ENCODE results near the gene PABPC3. TPM values are rescaled to one million over a fixed set of nuclear protein-coding genes. Genes with fewer than 3 reads are reported as not detected.

The PABPC3 gene
- polyA plus RNA-seq, 1 of the 3 experiments (the other 2 are of a cell fraction), result 0.02 TPM

DNA sequence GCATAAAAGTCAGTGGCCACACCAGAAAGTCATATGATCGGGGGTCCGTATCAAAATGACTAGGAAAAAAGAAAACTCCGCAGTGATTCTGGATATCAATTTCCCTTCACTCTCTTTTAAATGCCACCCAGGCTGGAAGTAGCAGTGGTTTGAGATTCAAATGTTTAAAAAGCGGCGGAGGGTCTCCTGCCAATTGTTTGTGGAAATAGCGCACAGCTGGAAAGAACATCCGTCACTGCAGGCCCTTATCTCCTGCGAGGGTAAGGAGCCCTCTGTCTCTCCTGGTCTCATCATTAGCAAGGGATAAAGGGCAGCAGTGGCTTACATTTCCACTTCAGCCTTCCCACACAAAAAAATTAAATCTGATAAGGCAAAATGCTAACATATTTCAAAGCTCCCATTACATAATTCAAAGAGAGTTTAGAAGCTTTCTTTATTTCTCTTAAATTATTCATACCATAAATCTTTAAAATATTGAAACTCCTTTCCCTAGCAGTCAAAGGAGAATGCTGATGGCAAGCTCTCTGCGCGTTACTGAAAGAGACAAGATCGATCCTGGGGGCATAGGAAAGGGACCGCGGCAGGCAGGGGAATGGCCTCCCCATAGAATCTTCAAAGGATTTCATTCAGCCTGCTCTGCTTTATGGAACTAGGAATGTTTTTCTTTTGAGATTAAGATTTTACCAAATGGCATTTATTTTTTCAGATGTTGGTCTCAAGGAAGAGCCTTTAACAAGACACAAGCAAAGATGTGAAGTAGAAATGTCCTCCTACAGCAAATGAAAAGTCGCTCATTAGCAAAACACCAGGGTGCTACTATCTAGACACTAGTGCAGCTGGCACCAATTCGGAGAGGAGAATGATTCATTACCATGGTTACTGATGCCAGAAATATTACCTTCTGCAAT, 41.2 kb downstream of the PABPC3 start:
- Histone ChIP-seq H3K9me2 (no peaks in the 10 kb centered on the region), H3K36me3 (replicated peaks in 1 of 2; ENCODE audit: control insufficient read depth in 1 of 2, insufficient read depth in 2 of 2, low read length in 1 of 2) (no peaks in the 10 kb centered on the region), H3K4me3 (ENCODE audit: low read depth in 2 of 2, low read length in 1 of 2) (no peak overlapping the region), H3K27me3 (ENCODE audit: insufficient read depth) (peaks cover 4% of the 10 kb centered on the region; the same call in 1 of the 2 replicates), H3K79me2 (ENCODE audit: insufficient read depth) (no peaks in the 10 kb centered on the region), H3K4me1 (ENCODE audit: control insufficient read depth in 1 of 2, insufficient read depth in 2 of 2, low read depth in 1 of 2, low read length in 1 of 2) (no peaks in the 10 kb centered on the region), H3K9me3 (no peaks in the 10 kb centered on the region), H2AFZ (ENCODE audit: low read depth) (no peak overlapping the region), H3K4me2 (no peak overlapping the region), H3K27ac (ENCODE audit: low read depth in 2 of 2, low read length in 1 of 2) (no peak overlapping the region), H3F3A (replicated peaks; ENCODE audit: insufficient read depth) (no peaks in the 10 kb centered on the region), H3K9ac (no peak overlapping the region), H4K20me1 (ENCODE audit: insufficient read depth) (no peaks in the 10 kb centered on the region)
- no peak for DNase-seq
- ChIA-PET POLR2A (no interaction called here), CTCF (interaction anchor here (0.9 kb wide), 1 partner anchor 23 kb away, joined by 4 read pairs; no protein-coding TSS in a partner anchor)
- 13% methylated on average over 15 of the region's 15 CpGs for WGBS (ENCODE audit: low lambda C conversion rate)
- TF ChIP-seq SIN3A (IDR thresholded peaks at IDR 0.05; ENCODE audit: borderline replicate concordance, low read depth, low read length) (no peak), MXI1 (IDR thresholded peaks at IDR 0.05; ENCODE audit: low read depth, low read length) (no peak), PBX3 (IDR thresholded peaks at IDR 0.05) (no peak), FOSL2 (IDR thresholded peaks at IDR 0.05; ENCODE audit: borderline replicate concordance, low read depth) (no peak), NRF1 (IDR thresholded peaks at IDR 0.05; ENCODE audit: low read depth, low read length) (no peak), TEAD4 (IDR thresholded peaks at IDR 0.05; ENCODE audit: borderline replicate concordance, insufficient read depth) (no peak), EP300 (IDR thresholded peaks at IDR 0.05; ENCODE audit: borderline replicate concordance in 1 of 2, low read depth in 1 of 2, low read length in 1 of 2) (no peak), GABPA (IDR thresholded peaks at IDR 0.05; ENCODE audit: low read depth) (no peak), RCOR1 (IDR thresholded peaks at IDR 0.05; ENCODE audit: low read length) (no peak), FOXJ3 (CRISPR knock-in tag; IDR thresholded peaks at IDR 0.05) (no peak), JUND (IDR thresholded peaks at IDR 0.05) (no peak), ZBTB33 (IDR thresholded peaks at IDR 0.05; ENCODE audit: borderline replicate concordance, low read depth) (no peak), CHD2 (IDR thresholded peaks at IDR 0.05; ENCODE audit: low read length, partially characterized antibody) (no peak), TAF1 (IDR thresholded peaks at IDR 0.05; ENCODE audit: borderline replicate concordance, low read depth, low read length) (no peak), GATA2 (CRISPR knock-in tag; IDR thresholded peaks at IDR 0.05) (no peak), ELF1 (IDR thresholded peaks at IDR 0.05) (no peak), EZH2phosphoT487 (IDR thresholded peaks at IDR 0.05; ENCODE audit: borderline replicate concordance, low read depth) (no peak)
- TF ChIP-seq, protein P1, sequence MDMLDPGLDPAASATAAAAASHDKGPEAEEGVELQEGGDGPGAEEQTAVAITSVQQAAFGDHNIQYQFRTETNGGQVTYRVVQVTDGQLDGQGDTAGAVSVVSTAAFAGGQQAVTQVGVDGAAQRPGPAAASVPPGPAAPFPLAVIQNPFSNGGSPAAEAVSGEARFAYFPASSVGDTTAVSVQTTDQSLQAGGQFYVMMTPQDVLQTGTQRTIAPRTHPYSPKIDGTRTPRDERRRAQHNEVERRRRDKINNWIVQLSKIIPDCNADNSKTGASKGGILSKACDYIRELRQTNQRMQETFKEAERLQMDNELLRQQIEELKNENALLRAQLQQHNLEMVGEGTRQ (IDR thresholded peaks at IDR 0.05; ENCODE audit: borderline replicate concordance, low read depth, low read length), result no peak
- TF ChIP-seq, protein P2, sequence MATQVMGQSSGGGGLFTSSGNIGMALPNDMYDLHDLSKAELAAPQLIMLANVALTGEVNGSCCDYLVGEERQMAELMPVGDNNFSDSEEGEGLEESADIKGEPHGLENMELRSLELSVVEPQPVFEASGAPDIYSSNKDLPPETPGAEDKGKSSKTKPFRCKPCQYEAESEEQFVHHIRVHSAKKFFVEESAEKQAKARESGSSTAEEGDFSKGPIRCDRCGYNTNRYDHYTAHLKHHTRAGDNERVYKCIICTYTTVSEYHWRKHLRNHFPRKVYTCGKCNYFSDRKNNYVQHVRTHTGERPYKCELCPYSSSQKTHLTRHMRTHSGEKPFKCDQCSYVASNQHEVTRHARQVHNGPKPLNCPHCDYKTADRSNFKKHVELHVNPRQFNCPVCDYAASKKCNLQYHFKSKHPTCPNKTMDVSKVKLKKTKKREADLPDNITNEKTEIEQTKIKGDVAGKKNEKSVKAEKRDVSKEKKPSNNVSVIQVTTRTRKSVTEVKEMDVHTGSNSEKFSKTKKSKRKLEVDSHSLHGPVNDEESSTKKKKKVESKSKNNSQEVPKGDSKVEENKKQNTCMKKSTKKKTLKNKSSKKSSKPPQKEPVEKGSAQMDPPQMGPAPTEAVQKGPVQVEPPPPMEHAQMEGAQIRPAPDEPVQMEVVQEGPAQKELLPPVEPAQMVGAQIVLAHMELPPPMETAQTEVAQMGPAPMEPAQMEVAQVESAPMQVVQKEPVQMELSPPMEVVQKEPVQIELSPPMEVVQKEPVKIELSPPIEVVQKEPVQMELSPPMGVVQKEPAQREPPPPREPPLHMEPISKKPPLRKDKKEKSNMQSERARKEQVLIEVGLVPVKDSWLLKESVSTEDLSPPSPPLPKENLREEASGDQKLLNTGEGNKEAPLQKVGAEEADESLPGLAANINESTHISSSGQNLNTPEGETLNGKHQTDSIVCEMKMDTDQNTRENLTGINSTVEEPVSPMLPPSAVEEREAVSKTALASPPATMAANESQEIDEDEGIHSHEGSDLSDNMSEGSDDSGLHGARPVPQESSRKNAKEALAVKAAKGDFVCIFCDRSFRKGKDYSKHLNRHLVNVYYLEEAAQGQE (IDR thresholded peaks at IDR 0.05; ENCODE audit: low read depth, low read length), result no peak
- TF ChIP-seq, protein P3, sequence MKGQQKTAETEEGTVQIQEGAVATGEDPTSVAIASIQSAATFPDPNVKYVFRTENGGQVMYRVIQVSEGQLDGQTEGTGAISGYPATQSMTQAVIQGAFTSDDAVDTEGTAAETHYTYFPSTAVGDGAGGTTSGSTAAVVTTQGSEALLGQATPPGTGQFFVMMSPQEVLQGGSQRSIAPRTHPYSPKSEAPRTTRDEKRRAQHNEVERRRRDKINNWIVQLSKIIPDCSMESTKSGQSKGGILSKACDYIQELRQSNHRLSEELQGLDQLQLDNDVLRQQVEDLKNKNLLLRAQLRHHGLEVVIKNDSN (IDR thresholded peaks at IDR 0.05; ENCODE audit: borderline replicate concordance, low read depth), result no peak
